ES-I3 (cell line): Measurements from ENCODE around the gene LMAN2L.
A peak's percentile ranks its signal among the peaks of the same experiment; 100 is the strongest.

Experiments
- H3K36me3 ChIP-seq: 2 replicates; pipeline ENCODE4 v1.6.1; 2013; ENCODE audit warnings: mild to moderate bottlenecking, low read length, control low read depth, moderate library complexity; ENCODE audit not compliant: insufficient read depth
- H3K4me1 ChIP-seq: 2 replicates; pipeline ENCODE4 v1.6.1; 2013; ENCODE audit warnings: mild to moderate bottlenecking, control low read depth, low read length; ENCODE audit not compliant: insufficient read depth
- H3K9ac ChIP-seq: 2 replicates; pipeline ENCODE4 v1.6.1; 2013; ENCODE audit warnings: low read depth, mild to moderate bottlenecking, low read length, moderate library complexity
- H3K9me3 ChIP-seq: 2 replicates; pipeline ENCODE4 v1.6.1; 2013; ENCODE audit warnings: mild to moderate bottlenecking, low read length, moderate library complexity; ENCODE audit not compliant: control insufficient read depth, insufficient read depth

The LMAN2L gene

GRCh38 chr2:96751800-96752199, 11.9 kb upstream of the LMAN2L start:
- Histone ChIP-seq H3K9ac (no peak overlapping the region), H3K9me3 (no peaks in the 10 kb centered on the region), H3K4me1 (no peaks in the 10 kb centered on the region), H3K36me3 (no peaks in the 10 kb centered on the region)

GRCh38 chr2:96747061-96747617, 7.3 kb upstream of the LMAN2L start:
- no peak overlapping the region for H3K9ac ChIP-seq
- no peaks in the 10 kb centered on the region for H3K36me3 ChIP-seq
- no peaks in the 10 kb centered on the region for H3K9me3 ChIP-seq
- H3K4me1 ChIP-seq: no peaks in the 10 kb centered on the region

- Histone ChIP-seq H3K4me1 (no peaks in the 10 kb centered on the region), H3K9ac (peak overlapping the region; percentile 89), H3K9me3 (no peaks in the 10 kb centered on the region), H3K36me3 (peaks cover 6% of the 10 kb centered on the region)
Measured at GRCh38 chr2:96739076-96739632, 710 bp downstream of the LMAN2L start.

GRCh38 chr2:96737831-96738230, 2.0 kb downstream of the LMAN2L start:
- Histone ChIP-seq H3K9ac (no peak overlapping the region), H3K4me1 (no peaks in the 10 kb centered on the region), H3K36me3 (peaks cover 17% of the 10 kb centered on the region), H3K9me3 (no peaks in the 10 kb centered on the region)

GRCh38 chr2:96737251-96737650, 2.6 kb downstream of the LMAN2L start:
- H3K36me3 ChIP-seq: peaks cover 17% of the 10 kb centered on the region
- no peaks in the 10 kb centered on the region for H3K9me3 ChIP-seq
- no peaks in the 10 kb centered on the region for H3K4me1 ChIP-seq
- no peak overlapping the region for H3K9ac ChIP-seq

- no peaks in the 10 kb centered on the region for H3K9me3 ChIP-seq
- no peaks in the 10 kb centered on the region for H3K4me1 ChIP-seq
- no peak overlapping the region for H3K9ac ChIP-seq
- peaks cover 17% of the 10 kb centered on the region for H3K36me3 ChIP-seq
Measured at GRCh38 chr2:96734880-96735583, 4.8 kb downstream of the LMAN2L start.

GRCh38 chr2:96733931-96734330, 5.9 kb downstream of the LMAN2L start:
- H3K9ac ChIP-seq: no peak overlapping the region
- H3K4me1 ChIP-seq: no peaks in the 10 kb centered on the region
- H3K36me3 ChIP-seq: peaks cover 17% of the 10 kb centered on the region
- H3K9me3 ChIP-seq: no peaks in the 10 kb centered on the region

- H3K36me3 ChIP-seq: peaks cover 19% of the 10 kb centered on the region
- no peak overlapping the region for H3K9ac ChIP-seq
- no peaks in the 10 kb centered on the region for H3K9me3 ChIP-seq
- no peaks in the 10 kb centered on the region for H3K4me1 ChIP-seq
Measured at GRCh38 chr2:96730212-96730611, 9.7 kb downstream of the LMAN2L start.

GRCh38 chr2:96729748-96730147, 10.1 kb downstream of the LMAN2L start:
- Histone ChIP-seq H3K9me3 (no peaks in the 10 kb centered on the region), H3K4me1 (no peaks in the 10 kb centered on the region), H3K9ac (no peak overlapping the region), H3K36me3 (peaks cover 19% of the 10 kb centered on the region)

- no peaks in the 10 kb centered on the region for H3K9me3 ChIP-seq
- H3K36me3 ChIP-seq: peaks cover 9% of the 10 kb centered on the region
- no peak overlapping the region for H3K9ac ChIP-seq
- no peaks in the 10 kb centered on the region for H3K4me1 ChIP-seq
Measured at GRCh38 chr2:96727431-96727830, 12.4 kb downstream of the LMAN2L start.

GRCh38 chr2:96726131-96726530, 13.7 kb downstream of the LMAN2L start:
- H3K9me3 ChIP-seq: no peaks in the 10 kb centered on the region
- H3K9ac ChIP-seq: no peak overlapping the region
- H3K4me1 ChIP-seq: no peaks in the 10 kb centered on the region
- peaks cover 9% of the 10 kb centered on the region for H3K36me3 ChIP-seq

- Histone ChIP-seq H3K9me3 (peaks cover 2% of the 10 kb centered on the region; the same call in 1 of the 2 replicates), H3K36me3 (peaks cover 9% of the 10 kb centered on the region)
Measured at GRCh38 chr2:96716388-96716787, 23.5 kb downstream of the LMAN2L start.

GRCh38 chr2:96715658-96716057, 24.2 kb downstream of the LMAN2L start:
- Histone ChIP-seq H3K9me3 (peaks cover 2% of the 10 kb centered on the region; the same call in 1 of the 2 replicates), H3K36me3 (peaks cover 15% of the 10 kb centered on the region), H3K9ac (no peak overlapping the region), H3K4me1 (no peaks in the 10 kb centered on the region)

More at GRCh38 chr2:96716388-96716787, 23.5 kb downstream of the LMAN2L start:
- no peaks in the 10 kb centered on the region for H3K4me1 ChIP-seq
- H3K9ac ChIP-seq: no peak overlapping the region

GRCh38 chr2:96710985-96711384, 28.9 kb downstream of the LMAN2L start:
- H3K36me3 ChIP-seq: peaks cover 34% of the 10 kb centered on the region
- no peak overlapping the region for H3K9ac ChIP-seq
- H3K9me3 ChIP-seq: no peaks in the 10 kb centered on the region
- no peaks in the 10 kb centered on the region for H3K4me1 ChIP-seq
